GM21619 (cell line): ENCODE results near the gene PRR23A.

Experiments
- ATAC-seq: cut with Tn5 transposase; IDR thresholded peaks from one replicate; pipeline ENCODE4 v1.9.1; 2021; ENCODE audit not compliant: unreplicated experiment

PRR23A gene

GRCh38 chr3:138974462-138974861 is 31.6 kb downstream of the PRR23A start:
- no peak for ATAC-seq

GRCh38 chr3:138972941-138973340 is 33.1 kb downstream of the PRR23A start:
- ATAC-seq: no peak

DNA sequence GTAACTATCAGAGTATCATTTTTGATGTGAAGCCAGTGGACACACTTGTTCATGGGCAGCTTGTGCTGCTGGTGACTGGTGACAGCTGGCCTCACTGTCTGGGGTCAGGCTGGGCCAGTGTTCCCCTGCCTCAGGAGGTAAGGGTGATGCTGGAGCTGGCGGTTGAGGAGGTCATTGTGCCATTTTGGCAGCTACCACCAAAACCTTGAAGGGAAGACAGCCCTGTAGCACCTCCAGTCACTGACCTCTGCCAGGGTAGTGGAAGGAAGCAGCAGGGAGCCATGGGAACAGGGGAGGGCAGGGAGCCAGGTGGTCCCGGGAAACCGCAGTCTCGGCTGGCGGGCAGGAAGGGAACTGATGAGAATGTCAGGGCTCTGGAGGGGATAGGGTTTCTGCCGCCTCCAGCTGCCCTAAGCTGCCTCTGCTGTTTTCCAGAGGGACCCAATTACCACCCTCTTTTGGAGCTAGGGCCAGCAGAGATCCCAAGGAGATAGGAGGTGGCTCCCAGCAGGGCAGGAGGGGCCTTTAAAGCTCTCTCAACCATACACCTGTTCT is 34.2 kb downstream of the PRR23A start:
- no peak for ATAC-seq

DNA sequence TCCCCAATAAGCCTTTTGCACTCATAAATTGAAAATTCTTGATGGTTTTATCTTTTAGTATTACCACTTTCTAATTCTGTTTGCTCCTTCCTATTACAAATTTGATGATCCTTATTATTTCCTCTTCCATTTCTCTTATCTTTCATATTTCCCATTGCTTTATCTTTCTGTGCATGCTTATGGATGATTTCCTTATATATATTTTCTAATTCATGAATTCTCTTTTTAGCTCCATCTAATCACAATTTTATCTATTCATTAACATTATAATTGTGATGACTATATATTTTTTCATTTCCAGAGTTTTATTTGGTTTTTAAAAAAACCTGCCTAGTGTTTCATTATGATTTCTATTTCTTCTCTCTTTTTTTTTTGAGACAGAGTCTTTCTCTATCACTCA is 41.1 kb downstream of the PRR23A start:
- no peak for ATAC-seq

GRCh38 chr3:138964264-138964663 is 41.8 kb downstream of the PRR23A start:
- ATAC-seq: no peak

GRCh38 chr3:138962854-138963560 is 43.1 kb downstream of the PRR23A start:
- no peak for ATAC-seq

DNA sequence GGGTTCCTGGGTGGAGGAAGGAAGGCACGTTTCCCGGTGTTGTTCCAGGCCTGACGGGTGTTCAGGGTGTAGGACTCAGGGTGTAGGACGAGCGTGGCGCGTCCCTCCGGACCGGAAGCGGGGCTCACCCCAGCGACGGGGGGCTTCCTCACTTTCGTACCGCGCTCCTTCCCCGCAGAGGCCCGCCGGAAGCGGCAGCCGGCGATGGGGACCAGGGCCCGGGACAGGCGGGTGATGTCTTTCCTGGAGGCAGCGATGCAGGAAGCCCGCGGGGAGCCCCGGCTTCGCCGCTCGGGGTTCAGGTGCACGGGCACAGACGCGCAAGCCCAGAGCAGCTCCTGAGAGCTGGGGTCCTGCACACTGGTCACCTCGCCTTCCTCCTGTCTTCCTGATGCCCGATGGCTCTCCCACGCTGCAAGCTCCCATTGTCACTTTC is 45.6 kb downstream of the PRR23A start:
- ATAC-seq: no peak
